8988T (cell line): ENCODE measurements around the gene STX11.
"Not testable (repeated sequence)": the region's sequence is repeated elsewhere in the genome, so short reads cannot be mapped to it uniquely, and the experiment has no call there.

Source experiments
- DNase-seq: peaks from one replicate; pipeline ENCODE4 v3.0.0; 2011

The STX11 gene

DNA sequence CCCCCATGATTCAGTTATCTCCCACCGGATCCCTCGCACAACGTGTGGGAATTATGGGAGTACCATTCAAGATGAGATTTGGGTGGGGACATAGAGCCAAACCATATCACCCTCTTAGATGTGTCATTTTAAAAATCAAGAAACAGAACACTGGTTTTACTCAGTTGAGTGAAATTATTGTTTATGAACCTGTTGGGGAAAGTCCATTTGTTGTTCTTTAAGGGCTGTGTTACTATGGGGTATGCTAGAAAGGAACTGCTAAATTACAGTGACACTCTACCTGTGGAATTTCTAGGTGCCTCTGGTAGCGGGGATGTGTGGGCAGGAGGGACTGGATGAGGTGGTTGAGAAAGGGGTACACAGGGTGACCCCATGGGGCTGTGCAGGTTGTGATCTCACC, 28.9 kb downstream of the STX11 start:
- no peak for DNase-seq

DNA sequence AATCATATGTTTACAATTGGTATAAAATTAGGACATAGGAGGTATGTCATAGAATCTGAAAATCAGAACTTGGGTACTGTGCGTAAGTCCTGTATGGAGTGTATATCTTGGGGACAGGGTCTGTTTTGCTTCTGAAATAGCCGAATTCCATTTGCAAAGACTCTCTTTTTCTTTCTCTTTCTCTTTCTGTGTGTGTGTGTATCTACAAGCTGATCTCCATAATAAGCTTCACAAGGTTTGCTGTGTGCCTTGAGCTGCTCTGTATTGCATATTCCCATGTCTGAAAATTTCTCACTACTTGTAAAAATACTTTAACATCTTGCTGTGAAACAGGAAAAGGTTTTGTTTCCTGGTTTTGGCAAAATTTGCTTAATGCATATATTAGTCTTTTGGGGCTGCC, 29.5 kb downstream of the STX11 start:
- no peak for DNase-seq

DNA sequence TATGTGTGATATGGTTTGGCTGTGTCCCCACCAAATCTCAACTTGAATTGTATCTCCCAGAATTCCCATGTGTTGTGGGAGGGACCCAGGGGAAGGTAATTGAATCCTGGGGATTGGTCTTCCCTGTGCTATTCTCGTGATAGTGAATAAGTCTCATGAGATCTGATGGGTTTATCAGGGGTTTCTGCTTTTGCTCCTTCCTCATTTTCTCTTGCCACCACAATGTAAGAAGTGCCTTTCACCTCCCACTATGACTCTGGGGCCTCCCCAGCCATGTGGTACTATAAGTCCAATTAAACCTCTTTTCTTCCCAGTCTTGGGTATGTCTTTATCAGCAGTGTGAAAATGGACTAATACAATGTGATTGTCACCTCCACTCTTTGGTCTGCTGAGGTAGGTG, 30.0 kb downstream of the STX11 start:
- DNase-seq, result not testable (repeated sequence)

DNA sequence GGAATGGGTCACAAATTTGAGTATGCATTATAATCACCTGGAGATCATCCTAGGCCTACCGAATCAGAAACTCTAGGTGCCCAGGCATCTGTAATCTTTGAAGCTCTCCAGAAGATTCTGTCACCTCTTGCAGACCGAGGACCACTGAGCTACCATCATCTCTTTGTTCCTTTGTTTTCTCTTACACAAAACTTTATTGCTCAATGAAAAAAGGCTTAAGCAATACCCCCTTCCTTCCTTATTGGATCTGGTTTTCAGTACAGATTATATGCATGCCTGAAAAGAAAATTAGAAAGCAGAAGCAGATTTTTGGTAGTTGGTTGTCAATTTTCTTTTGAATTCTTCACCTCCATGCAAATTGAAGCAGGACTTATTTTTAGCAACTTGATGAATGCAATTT, 31.3 kb downstream of the STX11 start:
- DNase-seq, result no peak

- DNase-seq, result not testable (repeated sequence)
These were observed 33.9 kb downstream of the STX11 start for GRCh38 chr6:144184186-144184585.

DNA sequence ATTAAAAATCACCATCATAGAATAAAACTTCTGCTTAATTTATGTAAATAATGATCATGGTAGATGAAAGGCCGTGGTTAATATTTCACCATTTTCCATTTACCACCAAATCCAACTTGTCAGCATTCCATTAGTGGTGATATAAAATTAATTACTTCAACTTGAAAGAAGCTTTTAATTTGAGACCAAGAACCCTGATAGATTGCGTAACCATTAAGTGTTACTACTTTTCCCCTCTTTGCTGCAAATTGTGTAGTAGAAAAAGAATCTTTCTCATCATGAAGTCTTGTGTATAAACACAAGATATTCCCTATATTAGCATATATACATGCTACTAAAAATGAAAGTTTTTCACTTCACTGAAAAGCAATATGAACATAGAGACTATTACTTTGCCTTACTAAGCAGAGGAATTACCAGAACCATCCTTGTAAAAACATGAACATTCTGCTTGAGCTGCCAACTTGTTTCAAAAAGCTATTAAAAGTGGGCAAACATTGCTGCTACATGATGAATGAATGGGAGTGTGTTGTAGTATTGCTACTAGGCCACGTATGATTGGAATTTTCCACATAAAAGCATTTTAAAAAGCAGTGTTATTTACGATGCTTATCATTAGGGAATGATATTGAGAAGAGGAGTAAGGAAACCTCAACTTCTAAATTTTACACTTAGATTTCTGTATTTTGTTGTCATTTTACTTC, 35.0 kb downstream of the STX11 start:
- DNase-seq, result no peak

- no peak for DNase-seq
These were observed 36.7 kb downstream of the STX11 start for GRCh38 chr6:144186817-144187625.

DNA sequence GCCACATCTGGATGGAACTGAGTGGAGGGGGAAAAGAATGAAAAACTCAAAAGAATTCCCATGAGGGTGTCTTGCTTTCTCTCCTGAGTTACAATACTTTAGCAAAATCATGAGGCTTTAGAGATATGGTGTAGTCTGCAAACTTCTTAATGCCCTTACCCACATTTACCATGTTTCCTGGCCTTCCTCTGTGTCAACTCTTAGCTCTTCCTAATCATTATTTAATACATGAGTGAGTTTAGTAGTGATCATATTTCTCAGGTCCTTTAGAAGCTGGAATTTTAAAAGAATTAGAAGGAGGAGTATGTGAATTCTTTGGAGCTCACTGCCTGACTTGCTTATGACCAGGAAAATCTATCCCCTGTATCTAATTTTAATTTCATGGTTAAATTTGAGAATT, 39.0 kb downstream of the STX11 start:
- no peak for DNase-seq

DNA sequence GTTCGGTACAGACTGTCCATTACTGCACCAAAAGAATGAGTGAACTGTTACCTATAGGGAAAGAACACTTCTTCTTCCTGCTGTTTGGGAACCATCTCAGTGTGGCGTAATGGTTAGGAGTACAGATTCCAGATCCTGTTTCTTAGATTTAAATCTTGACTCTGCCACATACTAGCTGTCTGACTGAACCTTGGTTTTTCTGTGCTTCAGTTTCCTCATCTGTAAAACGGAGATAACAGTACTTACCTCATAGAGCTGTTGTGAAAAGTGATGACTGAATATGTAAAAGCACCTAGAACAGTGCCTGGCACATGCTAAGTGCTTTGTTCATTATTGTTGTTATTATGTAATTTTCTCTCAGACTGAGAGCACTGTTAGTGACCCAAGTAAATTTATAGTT, 39.8 kb downstream of the STX11 start:
- no peak for DNase-seq

- no peak for DNase-seq
These were observed 40.3 kb downstream of the STX11 start for GRCh38 chr6:144190593-144190992.

- no peak for DNase-seq
These were observed 42.9 kb downstream of the STX11 start for GRCh38 chr6:144193181-144193580.

DNA sequence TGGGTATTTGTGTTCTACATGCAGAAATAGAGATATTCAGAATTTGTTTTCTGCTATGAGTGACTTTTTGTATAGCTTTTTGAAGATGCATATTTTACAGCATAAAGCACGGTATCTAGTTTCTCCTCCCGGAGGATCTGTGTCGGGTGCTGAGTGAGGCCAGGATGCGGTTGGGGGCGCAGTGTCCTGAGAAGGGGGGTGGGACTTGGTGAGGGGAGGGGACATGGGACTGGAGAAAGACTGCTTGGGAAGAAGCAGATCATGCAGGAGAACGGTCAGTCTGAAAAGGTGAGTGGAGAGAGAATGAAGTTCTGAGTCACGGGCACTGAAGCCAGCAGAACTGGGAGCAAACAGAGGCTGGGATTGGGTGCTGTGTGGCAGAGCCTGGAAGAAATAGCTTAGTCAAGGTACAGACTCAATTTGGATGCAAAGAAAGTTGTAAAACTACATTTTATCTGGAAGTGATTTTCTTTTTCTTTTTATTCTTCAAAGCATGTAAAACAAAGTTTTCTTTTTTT, 44.0 kb downstream of the STX11 start:
- DNase-seq, result no peak

GRCh38 chr6:144195671-144196270, 45.5 kb downstream of the STX11 start:
- no peak for DNase-seq

- no peak for DNase-seq
These were observed 47.6 kb downstream of the STX11 start for GRCh38 chr6:144197919-144198318.

DNA sequence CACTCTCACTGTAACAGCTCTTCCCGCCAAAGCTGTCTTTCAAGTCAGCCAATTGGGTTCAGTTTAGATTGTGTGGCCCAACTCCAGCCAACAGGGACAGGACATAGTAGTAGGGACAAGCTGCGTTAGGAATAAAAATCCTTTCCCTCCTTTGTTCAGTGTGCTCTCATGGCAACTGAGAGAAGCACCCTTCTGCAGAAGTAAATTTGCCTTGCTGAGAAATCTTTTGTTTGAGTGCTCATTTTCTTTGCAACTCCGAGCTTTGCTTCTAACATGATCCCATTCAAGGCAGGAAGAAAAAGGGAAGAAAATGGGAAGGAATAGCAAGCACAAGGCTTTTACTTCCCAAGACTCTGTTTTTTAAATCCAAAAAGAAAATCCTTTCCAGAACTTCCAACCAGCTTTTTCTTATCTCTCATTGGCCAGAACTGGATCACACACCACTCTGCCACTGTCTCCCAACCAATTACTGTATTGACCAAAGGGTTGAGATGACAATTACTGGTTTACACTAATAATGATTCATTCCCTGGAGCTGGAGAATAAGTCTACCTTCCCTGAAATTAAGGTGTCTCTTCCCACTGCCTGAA, 52.7 kb downstream of the STX11 start:
- no peak for DNase-seq

- DNase-seq, result no peak
These were observed 60.8 kb downstream of the STX11 start for GRCh38 chr6:144211160-144211559.

DNA sequence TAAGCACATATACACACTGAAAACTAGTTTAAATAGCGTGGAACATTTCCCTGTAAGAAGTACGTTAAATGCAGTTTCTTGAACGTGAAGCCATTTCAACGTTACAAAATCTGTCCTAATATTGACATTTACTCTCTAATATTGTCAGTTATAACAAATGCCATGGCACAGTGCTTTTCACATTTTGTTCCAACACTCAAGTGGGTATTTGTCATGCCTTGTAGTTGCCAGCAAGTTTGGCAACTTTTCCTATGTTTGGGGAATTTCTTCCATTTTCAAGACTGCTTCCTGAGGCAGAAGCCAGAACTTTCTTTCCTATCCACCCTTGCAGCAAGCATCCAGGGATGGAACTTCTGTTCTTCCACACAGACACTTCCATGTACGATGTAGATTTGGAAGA, 63.0 kb downstream of the STX11 start:
- no peak for DNase-seq

DNA sequence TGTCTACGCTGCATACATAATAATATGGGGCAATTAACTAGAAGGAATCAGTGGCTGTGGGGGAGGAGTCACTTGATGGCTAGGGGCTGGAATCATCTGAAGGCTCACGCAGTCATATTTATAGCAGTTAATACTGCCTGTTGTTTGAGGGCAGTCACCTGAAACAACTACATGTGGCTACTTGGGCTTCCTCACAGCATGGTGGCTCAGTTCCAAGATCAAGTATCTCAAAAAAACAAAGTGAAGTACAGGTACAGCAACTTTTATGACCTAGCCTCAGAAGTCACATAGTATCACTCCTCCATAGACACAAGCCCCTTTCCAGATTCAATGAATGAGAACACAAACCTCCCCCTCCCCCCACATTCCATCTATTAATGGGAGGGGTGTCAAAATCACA, 63.7 kb downstream of the STX11 start:
- DNase-seq, result no peak

GRCh38 chr6:144214622-144215401, 64.5 kb downstream of the STX11 start:
- DNase-seq, result no peak

DNA sequence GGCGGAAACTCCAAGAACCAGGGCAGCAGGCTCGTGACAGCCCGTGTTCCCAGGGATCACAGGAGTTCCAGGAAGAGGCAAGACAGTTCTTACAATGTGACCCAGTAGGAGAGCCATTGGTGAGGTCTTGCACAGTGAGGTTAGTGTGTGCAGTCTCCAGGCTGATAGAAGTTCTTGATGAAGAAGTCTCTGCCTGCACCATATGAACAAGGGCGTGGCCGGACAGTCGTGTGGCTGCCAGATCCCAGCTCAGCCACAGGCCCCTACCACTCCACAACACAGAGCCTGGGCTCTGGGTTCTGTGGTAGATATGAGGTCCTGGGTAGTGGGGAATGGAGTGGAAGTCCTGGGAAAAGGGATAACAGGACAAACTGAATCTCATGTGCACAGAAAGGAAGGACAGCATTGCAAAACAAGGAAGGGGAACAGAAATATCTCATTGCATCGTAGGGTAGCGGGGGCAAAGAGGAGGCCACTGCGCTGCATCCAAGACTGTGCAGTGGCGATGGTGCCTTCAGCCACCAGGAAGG, 65.2 kb downstream of the STX11 start:
- DNase-seq, result no peak

- peak; percentile 85 for DNase-seq
These were observed 65.8 kb downstream of the STX11 start for GRCh38 chr6:144215932-144216667.
